CD4-positive, alpha-beta T cell (primary cell): Measurements from ENCODE around the gene CNIH4. TPM values are rescaled to one million over a fixed set of nuclear protein-coding genes. Genes with fewer than 3 reads are reported as not detected.
A peak's percentile ranks its signal among the peaks of the same experiment; 100 is the strongest.
"Not testable (repeated sequence)": the region's sequence is repeated elsewhere in the genome, so short reads cannot be mapped to it uniquely, and the experiment has no call there.

Source experiments
- ATAC-seq: fragments of 200-7000 bp; cut with Tn5 transposase; one replicate; pipeline ENCODE4 v1.10.0; 2022; ENCODE audit warnings: mild to moderate bottlenecking; ENCODE audit not compliant: poor library complexity
- CTCF ChIA-PET: fragments of 350-600 bp; sonication (Branson Sonifier 250); formaldehyde crosslinking; loops from one replicate; lab custom pipeline; 2021; ENCODE audit warnings: antibody characterized with exemption, inconsistent platforms; lab: Charles Lee
- POLR2A ChIA-PET: fragments of 350-600 bp; sonication (Branson Sonifier 250); formaldehyde crosslinking; loops from one replicate; lab custom pipeline; 2021; ENCODE audit warnings: antibody characterized with exemption, inconsistent platforms; lab: Charles Lee
- DNase-seq, 14 experiments: peaks; one replicate each; pipeline ENCODE4 v3.0.0-alpha.2; 2013 to 2020; ENCODE audit warnings: mixed read lengths in 2 of 14
- H3K27ac ChIP-seq, 2 donors: one replicate each; pipeline versions ENCODE4 v1.5.1 to v1.7.0; 2013; ENCODE audit warnings: low read length in 2 of 2, low read depth in 1 of 2, mild to moderate bottlenecking in 1 of 2
- H3K27me3 ChIP-seq, 2 experiments: 1 replicate in 1 of 2; 2 replicates in 1 of 2; pipeline versions ENCODE4 v1.6.1 to v1.7.0; 2013; ENCODE audit warnings: low read length in 2 of 2, control low read depth in 1 of 2, mild to moderate bottlenecking in 1 of 2, moderate library complexity in 1 of 2; ENCODE audit not compliant: insufficient read depth in 2 of 2, control insufficient read depth in 1 of 2
- H3K36me3 ChIP-seq: one replicate; pipeline ENCODE4 v1.6.1; 2013; ENCODE audit warnings: low read length, control low read depth; ENCODE audit not compliant: insufficient read depth
- H3K4me1 ChIP-seq: one replicate; pipeline ENCODE4 v1.6.1; 2013; ENCODE audit warnings: low read length, control low read depth; ENCODE audit not compliant: insufficient read depth
- H3K4me3 ChIP-seq: one replicate; pipeline ENCODE4 v1.5.1; 2013; ENCODE audit warnings: mild to moderate bottlenecking, low read length, moderate library complexity
- H3K9me3 ChIP-seq, 2 experiments: 1 replicate in 1 of 2; 2 replicates in 1 of 2; pipeline versions ENCODE4 v1.6.1 to v1.7.0; 2013; ENCODE audit warnings: low read length in 2 of 2, mild to moderate bottlenecking in 2 of 2, control low read depth in 1 of 2, moderate library complexity in 1 of 2; ENCODE audit not compliant: control insufficient read depth in 1 of 2, insufficient read depth in 1 of 2
- H3K27ac Mint-ChIP-seq: one replicate; pipeline ENCODE4 v1.8.0; 2020; ENCODE audit warnings: mixed read lengths
- H3K27me3 Mint-ChIP-seq: one replicate; pipeline ENCODE4 v1.8.0; 2021; ENCODE audit warnings: mixed read lengths
- H3K36me3 Mint-ChIP-seq: one replicate; pipeline ENCODE4 v1.8.0; 2021; ENCODE audit warnings: low read depth, mixed read lengths
- H3K4me1 Mint-ChIP-seq: one replicate; pipeline ENCODE4 v1.8.0; 2021; ENCODE audit warnings: low read depth, mixed read lengths
- H3K4me3 Mint-ChIP-seq: one replicate; pipeline ENCODE4 v1.8.0; 2020; ENCODE audit warnings: mild to moderate bottlenecking, mixed read lengths
- H3K9me3 Mint-ChIP-seq: one replicate; pipeline ENCODE4 v1.8.0; 2020; ENCODE audit warnings: mixed read lengths
- intact Hi-C, 2 experiments: fragments of 100-400 bp; cut with DNase I in 1 of 2; cut with micrococcal nuclease in 1 of 2; formaldehyde crosslinking; loops; one replicate each; pipeline versions ENCODE4 v1.15.1 to v1.9.0; 2023 to 2025; cut with DNase I, micrococcal nuclease
- total RNA-seq, 174 experiments: library from RNA in 2 of 174; stranded (reverse) in 2 of 174; gene quantifications; one replicate each; pipeline ENCODE4 v1.2.3 and lab custom pipeline; 2021 to 2026
- TF ChIP-seq, protein P1 (sequence below): fragments of 200-600 bp; IDR thresholded peaks from one replicate; pipeline ENCODE4 v1.8.0; 2022; ENCODE audit warnings: antibody characterized with exemption, mild to moderate bottlenecking

The CNIH4 gene
- total RNA-seq, 2 experiments from 2014 or later: 31.2 to 33.6 TPM

DNA sequence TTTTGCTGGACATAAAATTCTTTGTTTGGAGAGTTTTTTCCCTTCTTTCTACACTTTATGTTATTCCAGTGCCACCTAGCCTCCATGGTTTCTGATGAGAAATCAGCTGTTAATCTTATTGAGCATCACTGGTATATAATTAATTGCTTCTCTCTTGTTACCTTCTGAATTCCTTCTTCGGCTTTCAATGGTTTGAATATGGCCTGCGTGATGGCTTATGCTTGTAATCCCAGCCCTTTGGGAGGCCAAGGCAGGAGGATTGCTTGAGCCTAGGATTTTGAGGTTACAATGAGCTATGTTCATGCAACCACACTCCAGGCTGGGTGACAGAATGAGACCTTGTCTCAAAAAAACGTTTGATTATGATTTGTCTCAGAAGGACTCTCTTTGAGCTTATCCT, 13.0 kb upstream of the CNIH4 start:
- Mint-ChIP-seq H3K9me3 (no peaks in the 10 kb centered on the region), H3K27ac (no peak overlapping the region), H3K27me3 (no peaks in the 10 kb centered on the region), H3K4me1 (peaks cover 29% of the 10 kb centered on the region), H3K36me3 (peaks cover 5% of the 10 kb centered on the region), H3K4me3 (peak overlapping the region; percentile 48)
- Histone ChIP-seq H3K27ac (no peak overlapping the region), H3K36me3 (no peaks in the 10 kb centered on the region), H3K9me3 (peaks cover 16 to 21% of the 10 kb centered on the region in 2 experiments), H3K27me3 (no peaks in the 10 kb centered on the region), H3K4me1 (peaks cover 14% of the 10 kb centered on the region), H3K4me3 (no peak overlapping the region)
- TF ChIP-seq, protein P1, sequence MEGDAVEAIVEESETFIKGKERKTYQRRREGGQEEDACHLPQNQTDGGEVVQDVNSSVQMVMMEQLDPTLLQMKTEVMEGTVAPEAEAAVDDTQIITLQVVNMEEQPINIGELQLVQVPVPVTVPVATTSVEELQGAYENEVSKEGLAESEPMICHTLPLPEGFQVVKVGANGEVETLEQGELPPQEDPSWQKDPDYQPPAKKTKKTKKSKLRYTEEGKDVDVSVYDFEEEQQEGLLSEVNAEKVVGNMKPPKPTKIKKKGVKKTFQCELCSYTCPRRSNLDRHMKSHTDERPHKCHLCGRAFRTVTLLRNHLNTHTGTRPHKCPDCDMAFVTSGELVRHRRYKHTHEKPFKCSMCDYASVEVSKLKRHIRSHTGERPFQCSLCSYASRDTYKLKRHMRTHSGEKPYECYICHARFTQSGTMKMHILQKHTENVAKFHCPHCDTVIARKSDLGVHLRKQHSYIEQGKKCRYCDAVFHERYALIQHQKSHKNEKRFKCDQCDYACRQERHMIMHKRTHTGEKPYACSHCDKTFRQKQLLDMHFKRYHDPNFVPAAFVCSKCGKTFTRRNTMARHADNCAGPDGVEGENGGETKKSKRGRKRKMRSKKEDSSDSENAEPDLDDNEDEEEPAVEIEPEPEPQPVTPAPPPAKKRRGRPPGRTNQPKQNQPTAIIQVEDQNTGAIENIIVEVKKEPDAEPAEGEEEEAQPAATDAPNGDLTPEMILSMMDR: no peak
- ChIA-PET CTCF (no interaction called here), POLR2A (interaction anchor here (1.2 to 1.8 kb wide), 2 partner anchors 13 to 14 kb away, joined by 3 to 6 read pairs; partner anchors contain the start of gene NVL)
- DNase-seq (peak in 1 of 14 experiments; percentile 4), ATAC-seq (no peak)
- intact Hi-C loops: no loop called here

DNA sequence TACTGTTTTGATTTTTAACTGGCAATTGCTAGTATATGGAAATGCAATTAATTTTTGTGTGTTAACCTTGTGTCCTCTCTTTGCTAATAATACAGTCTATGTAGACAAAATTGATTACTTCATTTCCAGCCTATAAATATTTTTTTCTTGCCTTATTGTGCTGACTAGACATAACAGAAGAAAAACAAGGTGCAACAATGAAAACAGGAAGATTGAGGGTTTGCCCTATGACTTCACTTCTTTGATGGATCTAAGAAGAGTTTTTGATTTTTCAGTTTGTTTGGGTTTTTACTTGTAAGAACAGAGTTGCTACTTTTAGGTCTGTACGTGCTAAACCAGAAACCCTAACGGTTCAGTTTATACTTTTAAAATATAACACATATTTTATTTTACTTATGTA, 8.5 kb upstream of the CNIH4 start:
- Histone ChIP-seq H3K27ac (no peak overlapping the region), H3K27me3 (no peaks in the 10 kb centered on the region), H3K9me3 (peaks cover 15% of the 10 kb centered on the region in 2 experiments), H3K4me1 (peaks cover 8% of the 10 kb centered on the region), H3K4me3 (no peak overlapping the region), H3K36me3 (no peaks in the 10 kb centered on the region)
- CTCF ChIA-PET: no interaction called here
- intact Hi-C loops: no loop called here
- peaks cover 5% of the 10 kb centered on the region for H3K36me3 Mint-ChIP-seq
- no peaks in the 10 kb centered on the region for H3K9me3 Mint-ChIP-seq
- no peaks in the 10 kb centered on the region for H3K27me3 Mint-ChIP-seq
- POLR2A ChIA-PET: interaction anchor here (0.6 kb wide), 1 partner anchor 237 kb away, joined by 4 read pairs; no protein-coding TSS in a partner anchor
- DNase-seq (peak in 3 of 14 experiments; percentile 30 to 38 (median 36)), ATAC-seq (peak; percentile 73)
- H3K4me1 Mint-ChIP-seq: peaks cover 25% of the 10 kb centered on the region
- TF ChIP-seq, protein P1: no peak
- H3K4me3 Mint-ChIP-seq: no peak overlapping the region
- peak overlapping the region; percentile 31 for H3K27ac Mint-ChIP-seq

DNA sequence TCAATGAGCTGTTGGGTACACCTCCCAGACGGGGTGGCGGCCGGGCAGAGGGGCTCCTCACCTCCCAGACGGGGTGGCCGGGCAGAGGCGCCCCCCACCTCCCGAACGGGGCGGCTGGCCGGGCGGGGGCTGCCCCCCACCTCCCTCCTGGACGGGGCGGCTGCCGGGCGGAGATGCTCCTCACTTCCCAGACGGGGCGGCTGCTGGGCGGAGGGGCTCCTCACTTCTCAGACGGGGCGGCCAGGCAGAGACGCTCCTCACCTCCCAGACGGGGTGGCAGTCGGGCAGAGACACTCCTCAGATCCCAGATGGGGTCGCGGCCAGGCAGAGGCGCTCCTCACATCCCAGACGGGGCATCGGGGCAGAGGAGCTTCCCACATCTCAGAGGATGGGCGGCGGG, 7.0 kb upstream of the CNIH4 start:
- ATAC-seq, H3K36me3 ChIP-seq, H3K27ac ChIP-seq, H3K27me3 ChIP-seq, H3K9me3 Mint-ChIP-seq, H3K9me3 ChIP-seq, H3K36me3 Mint-ChIP-seq, DNase-seq, H3K4me3 ChIP-seq, H3K27ac Mint-ChIP-seq, H3K4me1 ChIP-seq, H3K27me3 Mint-ChIP-seq, CTCF ChIA-PET, H3K4me3 Mint-ChIP-seq, POLR2A ChIA-PET: not testable (repeated sequence)
- intact Hi-C loops: loop anchor here in 1 of 2 experiments (10.0 kb wide), 2 partner anchors 355 to 505 kb away; partner anchors contain the start of gene TP53BP2
- H3K4me1 Mint-ChIP-seq: peaks cover 25% of the 10 kb centered on the region

DNA sequence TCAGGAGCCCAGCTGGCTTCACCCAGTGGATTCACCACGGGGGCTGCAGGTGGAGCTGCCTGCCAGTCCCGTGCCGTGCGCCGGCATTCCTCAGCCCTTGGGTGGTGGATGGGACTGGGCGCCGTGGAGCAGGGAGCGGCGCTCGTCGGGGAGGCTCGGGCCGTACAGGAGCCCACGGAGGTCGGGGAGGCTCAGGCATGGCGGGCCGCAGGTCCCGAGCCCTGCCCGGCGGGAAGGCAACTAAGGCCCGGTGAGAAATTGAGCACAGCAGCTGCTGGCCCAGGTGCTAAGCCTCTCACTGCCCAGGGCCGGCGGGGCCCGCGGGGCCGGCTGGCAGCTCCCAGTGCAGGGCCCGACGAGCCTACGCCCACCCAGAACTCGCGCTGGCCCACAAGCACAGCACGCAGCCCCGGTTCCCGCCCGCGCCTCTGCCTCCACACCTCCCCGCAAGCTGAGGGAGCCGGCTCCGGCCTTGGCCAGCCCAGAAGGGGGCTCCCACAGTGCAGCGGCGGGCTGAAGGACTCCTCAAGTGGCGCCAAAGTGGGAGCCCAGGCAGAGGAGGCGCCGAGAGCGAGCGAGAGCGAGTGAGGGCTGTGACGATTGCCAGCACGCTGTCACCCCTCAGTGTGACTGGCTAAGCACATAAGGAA, 4.1 kb upstream of the CNIH4 start:
- peaks cover 29% of the 10 kb centered on the region for H3K4me1 Mint-ChIP-seq
- H3K4me3 Mint-ChIP-seq, H3K4me3 ChIP-seq, DNase-seq, H3K36me3 Mint-ChIP-seq, H3K27ac ChIP-seq, CTCF ChIA-PET, H3K27me3 ChIP-seq, H3K27me3 Mint-ChIP-seq, H3K9me3 Mint-ChIP-seq, POLR2A ChIA-PET, ATAC-seq, H3K36me3 ChIP-seq, H3K9me3 ChIP-seq, H3K27ac Mint-ChIP-seq: not testable (repeated sequence)
- H3K4me1 ChIP-seq: peaks cover 12% of the 10 kb centered on the region
- intact Hi-C loops: loop anchor here in 1 of 2 experiments (10.0 kb wide), 2 partner anchors 358 to 508 kb away; partner anchors contain the start of gene TP53BP2
